ENCODE measurements around the gene PYGB. TPM values are rescaled to one million over a fixed set of nuclear protein-coding genes. Genes with fewer than 3 reads are reported as not detected.
A peak's percentile ranks its signal among the peaks of the same experiment; 100 is the strongest.

PYGB gene
- total RNA-seq, 3 donors from 2014 or later, result 247 to 252 (median 247) TPM

DNA sequence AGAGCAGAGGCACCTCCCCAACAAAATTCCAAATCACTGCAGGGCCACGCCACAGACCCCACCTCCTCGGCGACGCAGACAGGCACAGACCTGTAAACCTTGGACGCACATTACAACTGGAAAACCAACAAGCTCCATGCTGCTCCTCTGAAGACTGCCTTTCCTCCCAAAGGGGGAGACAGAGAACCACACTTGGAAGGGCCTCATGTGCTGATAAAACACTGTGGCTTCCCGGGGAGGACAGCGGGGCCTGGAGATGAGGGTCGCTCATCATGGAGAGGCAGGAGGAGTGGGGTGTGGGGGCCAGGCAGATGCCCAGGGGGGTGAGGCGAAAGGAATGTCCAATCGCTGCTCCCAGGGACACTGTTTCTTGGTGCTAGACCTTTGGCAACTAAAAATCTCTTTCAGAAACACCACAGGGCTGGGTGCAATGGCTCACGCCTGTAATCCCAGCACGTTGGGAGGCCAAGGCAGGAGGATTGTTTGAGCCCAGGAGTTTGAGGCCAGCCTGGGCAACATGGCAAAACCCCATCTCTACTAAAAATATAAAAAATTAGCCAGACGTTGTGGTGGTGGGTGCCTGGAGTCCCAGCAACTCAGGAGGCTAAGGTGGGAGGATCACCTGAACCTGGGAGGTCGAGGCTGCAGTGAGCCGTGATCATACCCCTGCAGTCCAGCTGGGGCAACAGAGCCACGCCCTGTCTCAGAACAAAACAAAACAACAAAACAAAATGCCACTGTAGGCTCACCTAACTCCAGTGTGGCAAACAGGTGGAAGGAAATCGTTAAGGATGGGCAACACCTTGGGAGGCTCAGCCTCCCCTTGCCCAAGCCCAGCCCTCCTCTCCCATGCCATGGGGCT, 88.9 kb downstream of the PYGB start:
- intact Hi-C loops (cut with DNase I, micrococcal nuclease), result no loop called here
- Histone ChIP-seq H3K4me3 (no peak overlapping the region), H3K4me1 (ENCODE audit: low read depth) (peaks cover 8% of the 10 kb centered on the region), H3K36me3 (ENCODE audit: low read depth) (no peaks in the 10 kb centered on the region), H3K9me3 (no peaks in the 10 kb centered on the region)
- TF ChIP-seq, protein P1, sequence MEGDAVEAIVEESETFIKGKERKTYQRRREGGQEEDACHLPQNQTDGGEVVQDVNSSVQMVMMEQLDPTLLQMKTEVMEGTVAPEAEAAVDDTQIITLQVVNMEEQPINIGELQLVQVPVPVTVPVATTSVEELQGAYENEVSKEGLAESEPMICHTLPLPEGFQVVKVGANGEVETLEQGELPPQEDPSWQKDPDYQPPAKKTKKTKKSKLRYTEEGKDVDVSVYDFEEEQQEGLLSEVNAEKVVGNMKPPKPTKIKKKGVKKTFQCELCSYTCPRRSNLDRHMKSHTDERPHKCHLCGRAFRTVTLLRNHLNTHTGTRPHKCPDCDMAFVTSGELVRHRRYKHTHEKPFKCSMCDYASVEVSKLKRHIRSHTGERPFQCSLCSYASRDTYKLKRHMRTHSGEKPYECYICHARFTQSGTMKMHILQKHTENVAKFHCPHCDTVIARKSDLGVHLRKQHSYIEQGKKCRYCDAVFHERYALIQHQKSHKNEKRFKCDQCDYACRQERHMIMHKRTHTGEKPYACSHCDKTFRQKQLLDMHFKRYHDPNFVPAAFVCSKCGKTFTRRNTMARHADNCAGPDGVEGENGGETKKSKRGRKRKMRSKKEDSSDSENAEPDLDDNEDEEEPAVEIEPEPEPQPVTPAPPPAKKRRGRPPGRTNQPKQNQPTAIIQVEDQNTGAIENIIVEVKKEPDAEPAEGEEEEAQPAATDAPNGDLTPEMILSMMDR (IDR thresholded peaks at IDR 0.05), result no peak
- DNase-seq (peak in 2 of 3 donors; percentile 17 to 43), ATAC-seq (peak; percentile 62)

DNA sequence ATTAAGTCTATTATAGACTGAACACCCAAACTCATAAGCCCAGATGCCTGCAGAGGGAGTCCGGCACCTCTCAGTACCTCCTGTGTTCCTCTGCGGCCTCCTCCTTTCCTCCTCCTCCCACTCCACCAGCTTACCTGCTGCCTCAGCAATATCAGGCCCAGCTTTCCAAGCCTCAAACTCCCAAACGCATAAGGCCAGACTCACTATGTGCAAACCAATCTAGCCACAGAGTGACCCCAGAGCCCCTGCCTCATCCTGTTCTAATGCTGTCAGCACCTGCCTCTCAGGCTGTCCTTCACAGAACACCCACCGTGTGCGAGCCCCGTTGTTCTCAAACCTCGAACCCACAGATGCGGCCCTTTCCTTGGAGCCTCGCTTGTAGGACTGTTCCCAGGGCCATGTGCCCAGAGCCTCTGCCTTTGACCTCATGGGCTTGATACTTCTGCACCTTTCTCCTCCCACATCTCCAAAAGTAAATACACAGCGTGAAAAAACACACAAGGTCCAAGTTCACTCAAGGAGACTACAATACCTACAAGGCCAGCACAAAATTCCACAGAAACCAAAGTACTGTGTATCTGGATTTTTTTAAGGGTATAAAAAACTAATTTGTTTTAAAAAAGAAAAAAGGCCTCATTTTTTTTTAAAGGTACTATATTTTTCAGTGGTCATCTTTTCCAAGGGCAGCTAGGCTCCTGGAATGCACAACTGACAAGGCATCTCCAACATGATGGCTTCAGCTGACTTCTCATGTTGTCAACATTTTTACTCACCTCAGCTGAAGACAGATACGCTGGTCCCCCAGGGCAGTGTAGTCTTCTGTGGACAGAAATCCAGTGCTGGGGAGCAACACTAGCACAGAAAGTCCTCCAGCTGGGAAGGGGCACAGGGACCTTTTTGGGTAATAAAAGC, 90.5 kb downstream of the PYGB start:
- Histone ChIP-seq H3K36me3 (ENCODE audit: low read depth) (no peaks in the 10 kb centered on the region), H3K4me1 (ENCODE audit: low read depth) (peaks cover 8% of the 10 kb centered on the region), H3K4me3 (no peak overlapping the region), H3K9me3 (no peaks in the 10 kb centered on the region)
- TF ChIP-seq, protein P1 (IDR thresholded peaks at IDR 0.05), result no peak
- intact Hi-C loops (cut with DNase I, micrococcal nuclease), result no loop called here
- peak; percentile 15 for ATAC-seq
- peak in 1 of 3 donors; percentile 16 for DNase-seq

DNA sequence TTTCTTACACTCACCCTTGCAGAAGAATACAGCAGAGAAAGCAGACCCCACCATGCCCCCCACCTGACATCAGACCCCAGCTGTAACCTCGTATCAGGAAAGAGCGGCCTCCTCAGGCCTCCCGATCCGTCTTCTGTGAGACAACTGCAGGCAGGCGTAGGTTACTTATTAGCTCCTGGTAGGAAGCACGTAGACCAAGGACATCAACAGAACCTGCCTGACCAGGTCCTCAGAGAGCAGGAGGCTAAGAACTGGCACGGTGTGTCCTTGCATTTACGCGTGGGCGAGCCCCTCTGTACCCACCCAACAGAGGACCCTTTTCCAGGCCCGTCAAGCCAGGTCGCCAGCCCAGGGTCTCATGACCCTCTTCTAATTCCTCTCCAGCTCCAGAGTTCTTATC, 91.7 kb downstream of the PYGB start:
- ATAC-seq, result peak; percentile 91
- TF ChIP-seq, protein P1 (IDR thresholded peaks at IDR 0.05), result no peak
- intact Hi-C loops (cut with DNase I, micrococcal nuclease), result no loop called here

DNA sequence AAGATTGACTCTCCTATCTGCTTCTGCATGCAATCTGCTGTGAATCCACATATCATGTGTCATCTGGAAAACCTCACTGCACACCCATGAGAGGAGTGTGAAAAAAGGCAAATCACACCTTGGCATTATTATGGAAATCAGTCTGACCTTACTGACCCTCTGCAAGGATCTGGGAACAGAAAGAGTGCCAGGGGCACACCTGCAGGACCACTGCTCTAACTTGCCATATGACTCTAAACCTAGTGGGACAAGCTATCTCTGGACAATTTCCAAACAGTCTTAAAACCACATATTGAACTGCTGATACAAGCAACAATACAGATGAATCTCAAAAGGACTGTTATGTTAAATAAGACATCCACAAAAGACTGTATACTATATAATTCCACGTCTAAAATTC, 92.5 kb downstream of the PYGB start:
- Histone ChIP-seq H3K4me1 (ENCODE audit: low read depth) (peaks cover 8% of the 10 kb centered on the region), H3K9me3 (no peaks in the 10 kb centered on the region), H3K36me3 (ENCODE audit: low read depth) (no peaks in the 10 kb centered on the region), H3K4me3 (no peak overlapping the region)
- DNase-seq, result no peak
- intact Hi-C loops (cut with DNase I, micrococcal nuclease), result no loop called here
- ATAC-seq, result no peak
- TF ChIP-seq, protein P1 (IDR thresholded peaks at IDR 0.05), result no peak

More for the DNA sequence above, 91.7 kb downstream of the PYGB start:
- H3K4me1 ChIP-seq (ENCODE audit: low read depth), result peaks cover 8% of the 10 kb centered on the region
- no peaks in the 10 kb centered on the region for H3K9me3 ChIP-seq
- no peak overlapping the region for H3K4me3 ChIP-seq
- DNase-seq, result peak in 1 of 3 donors; percentile 54
- no peaks in the 10 kb centered on the region for H3K36me3 ChIP-seq (ENCODE audit: low read depth)

DNA sequence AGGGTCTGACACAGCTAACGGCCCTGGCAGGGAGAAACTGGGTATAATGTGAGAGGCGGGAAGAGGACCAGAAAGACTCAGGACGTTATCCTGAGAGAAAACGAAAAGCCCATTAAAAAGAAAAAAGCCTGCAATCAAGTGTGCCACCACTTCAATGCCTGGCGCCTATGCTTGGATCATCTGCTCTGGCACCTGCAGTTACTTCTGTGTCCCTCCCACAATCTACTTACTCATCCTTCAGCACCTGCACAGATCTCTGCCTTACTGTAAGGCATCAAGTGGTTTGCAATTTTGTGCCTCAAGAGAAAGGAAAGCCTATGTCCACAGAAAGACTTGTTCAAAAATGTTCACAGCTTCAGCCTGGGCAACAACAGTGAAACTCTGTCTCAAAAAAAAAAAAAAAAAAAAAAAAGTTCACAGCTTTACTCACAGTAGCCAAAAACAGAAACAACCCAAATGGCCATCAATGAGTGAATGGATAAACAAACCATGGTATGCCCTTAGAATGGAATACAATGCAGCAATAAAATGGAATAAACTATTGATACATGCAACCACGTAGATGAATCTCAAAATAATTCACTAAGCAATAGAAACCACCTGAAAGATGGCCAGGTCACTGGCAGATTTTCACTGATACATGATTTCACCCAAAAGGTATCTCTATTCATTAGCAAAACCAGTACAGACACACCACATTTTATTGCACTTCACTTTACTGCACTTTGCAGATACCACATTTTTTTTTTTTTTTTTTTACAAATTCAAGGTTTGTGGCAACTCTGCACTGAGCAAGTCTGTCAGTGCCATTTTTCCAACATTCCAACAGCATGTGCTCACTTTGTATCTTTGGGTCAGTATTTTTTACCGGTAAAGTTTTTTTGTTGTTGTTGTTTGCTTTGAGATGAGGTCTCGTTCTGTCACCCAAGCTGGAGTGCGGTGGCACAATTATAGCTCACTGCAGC, 94.1 kb downstream of the PYGB start:
- H3K4me3 ChIP-seq, result no peak overlapping the region
- H3K36me3 ChIP-seq (ENCODE audit: low read depth), result no peaks in the 10 kb centered on the region
- peaks cover 8% of the 10 kb centered on the region for H3K4me1 ChIP-seq (ENCODE audit: low read depth)
- intact Hi-C loops (cut with DNase I, micrococcal nuclease), result no loop called here
- H3K9me3 ChIP-seq, result no peaks in the 10 kb centered on the region
- DNase-seq, result no peak
- TF ChIP-seq, protein P1 (IDR thresholded peaks at IDR 0.05), result no peak
- ATAC-seq, result peak; percentile 69
